ENCODE data around the gene VWA8.

Gene VWA8

GRCh38 chr13:41693434-41693833 is 267.5 kb downstream of the VWA8 start:
- no peak for TF ChIP-seq CTCF (IDR thresholded peaks at IDR 0.05; ENCODE audit: low read depth, low read length)
- TF ChIP-seq MAX (IDR thresholded peaks at IDR 0.05; ENCODE audit: low read depth, low read length), result no peak
- TF ChIP-seq POLR2A (IDR thresholded peaks at IDR 0.05; ENCODE audit: extremely low read depth, insufficient read length), result no peak
- TF ChIP-seq MYC (IDR thresholded peaks at IDR 0.05; ENCODE audit: low read depth, low read length), result no peak
- no peak overlapping the region for H3K4me3 ChIP-seq (ENCODE audit: low read depth, low read length)
- no peak for DNase-seq (ENCODE audit: low read depth)

- no peak overlapping the region for H3K4me3 ChIP-seq (ENCODE audit: low read depth, low read length)
- no peak for DNase-seq (ENCODE audit: low read depth)
These were observed 269.6 kb downstream of the VWA8 start for GRCh38 chr13:41691274-41691673.

GRCh38 chr13:41682766-41683165 is 278.1 kb downstream of the VWA8 start:
- no peak overlapping the region for H3K4me3 ChIP-seq (ENCODE audit: low read depth, low read length)
- DNase-seq (ENCODE audit: low read depth), result no peak
- TF ChIP-seq MAX (IDR thresholded peaks at IDR 0.05; ENCODE audit: low read depth, low read length) (no peak), POLR2A (IDR thresholded peaks at IDR 0.05; ENCODE audit: extremely low read depth, insufficient read length) (no peak), MYC (IDR thresholded peaks at IDR 0.05; ENCODE audit: low read depth, low read length) (no peak), CTCF (IDR thresholded peaks at IDR 0.05; ENCODE audit: low read depth, low read length) (no peak)

More at GRCh38 chr13:41691274-41691673, 269.6 kb downstream of the VWA8 start:
- no peak for TF ChIP-seq CTCF (IDR thresholded peaks at IDR 0.05; ENCODE audit: low read depth, low read length)
- no peak for TF ChIP-seq POLR2A (IDR thresholded peaks at IDR 0.05; ENCODE audit: extremely low read depth, insufficient read length)
- no peak for TF ChIP-seq MAX (IDR thresholded peaks at IDR 0.05; ENCODE audit: low read depth, low read length)
- no peak for TF ChIP-seq MYC (IDR thresholded peaks at IDR 0.05; ENCODE audit: low read depth, low read length)

- DNase-seq (ENCODE audit: low read depth), result no peak
- no peak overlapping the region for H3K4me3 ChIP-seq (ENCODE audit: low read depth, low read length)
- TF ChIP-seq MAX (IDR thresholded peaks at IDR 0.05; ENCODE audit: low read depth, low read length) (no peak), POLR2A (IDR thresholded peaks at IDR 0.05; ENCODE audit: extremely low read depth, insufficient read length) (no peak), CTCF (IDR thresholded peaks at IDR 0.05; ENCODE audit: low read depth, low read length) (no peak), MYC (IDR thresholded peaks at IDR 0.05; ENCODE audit: low read depth, low read length) (no peak)
These were observed 278.9 kb downstream of the VWA8 start for GRCh38 chr13:41682001-41682400.

- no peak for TF ChIP-seq MAX (IDR thresholded peaks at IDR 0.05; ENCODE audit: low read depth, low read length)
- no peak for TF ChIP-seq MYC (IDR thresholded peaks at IDR 0.05; ENCODE audit: low read depth, low read length)
- TF ChIP-seq CTCF (IDR thresholded peaks at IDR 0.05; ENCODE audit: low read depth, low read length), result no peak
- TF ChIP-seq POLR2A (IDR thresholded peaks at IDR 0.05; ENCODE audit: extremely low read depth, insufficient read length), result no peak
- H3K4me3 ChIP-seq (ENCODE audit: low read depth, low read length), result no peak overlapping the region
These were observed 279.3 kb downstream of the VWA8 start for GRCh38 chr13:41681587-41681986.

GRCh38 chr13:41680900-41681299 is 280.0 kb downstream of the VWA8 start:
- H3K4me3 ChIP-seq (ENCODE audit: low read depth, low read length), result no peak overlapping the region
- no peak for TF ChIP-seq POLR2A (IDR thresholded peaks at IDR 0.05; ENCODE audit: extremely low read depth, insufficient read length)
- no peak for TF ChIP-seq MAX (IDR thresholded peaks at IDR 0.05; ENCODE audit: low read depth, low read length)
- TF ChIP-seq CTCF (IDR thresholded peaks at IDR 0.05; ENCODE audit: low read depth, low read length), result no peak
- no peak for TF ChIP-seq MYC (IDR thresholded peaks at IDR 0.05; ENCODE audit: low read depth, low read length)
- DNase-seq (ENCODE audit: low read depth), result no peak

More at GRCh38 chr13:41681587-41681986, 279.3 kb downstream of the VWA8 start:
- no peak for DNase-seq (ENCODE audit: low read depth)

Data from NB4 (cell line).